Measurements from ENCODE around the gene CPNE6.
"Not testable (repeated sequence)": the region's sequence is repeated elsewhere in the genome, so short reads cannot be mapped to it uniquely, and the experiment has no call there.

The CPNE6 gene

GRCh38 chr14:24071144-24071697, at the start of gene CPNE6:
CPNE6 (plus strand) TSS chr14:24071562; CDS start chr14:24072937, 1,375 bp downstream.
- DNase-seq, result no peak

GRCh38 chr14:24024939-24025418, 46.4 kb upstream of the CPNE6 start:
- DNase-seq, result not testable (repeated sequence)

GRCh38 chr14:24029687-24030086, 41.7 kb upstream of the CPNE6 start:
- not testable (repeated sequence) for DNase-seq

- not testable (repeated sequence) for DNase-seq
Measured at GRCh38 chr14:24031331-24031730, 40.0 kb upstream of the CPNE6 start.

- DNase-seq, result no peak
Measured at GRCh38 chr14:24032727-24033418, 38.5 kb upstream of the CPNE6 start.

GRCh38 chr14:24035769-24036168, 35.6 kb upstream of the CPNE6 start:
- not testable (repeated sequence) for DNase-seq

GRCh38 chr14:24036169-24036962, 35.0 kb upstream of the CPNE6 start:
- DNase-seq, result peak; percentile 81

GRCh38 chr14:24036963-24037657, 34.3 kb upstream of the CPNE6 start:
- not testable (repeated sequence) for DNase-seq

GRCh38 chr14:24037658-24038037, 33.7 kb upstream of the CPNE6 start:
- no peak for DNase-seq

- DNase-seq, result no peak
Measured at GRCh38 chr14:24038686-24039085, 32.7 kb upstream of the CPNE6 start.

GRCh38 chr14:24040692-24041091, 30.7 kb upstream of the CPNE6 start:
- DNase-seq, result no peak

- peak; percentile 9 for DNase-seq
Measured at GRCh38 chr14:24042746-24043145, 28.6 kb upstream of the CPNE6 start.

- not testable (repeated sequence) for DNase-seq
Measured at GRCh38 chr14:24049002-24049401, 22.4 kb upstream of the CPNE6 start.

- not testable (repeated sequence) for DNase-seq
Measured at GRCh38 chr14:24050753-24051152, 20.6 kb upstream of the CPNE6 start.

- no peak for DNase-seq
Measured at GRCh38 chr14:24051176-24051788, 20.1 kb upstream of the CPNE6 start.

GRCh38 chr14:24051789-24052655, 19.3 kb upstream of the CPNE6 start, which contains the start of gene CARMIL3:
CARMIL3 (plus strand) TSS chr14:24052009; CDS start chr14:24052154, 145 bp downstream.
- peak; percentile 77 for DNase-seq

GRCh38 chr14:24052656-24053547, 18.5 kb upstream of the CPNE6 start:
- no peak for DNase-seq

GRCh38 chr14:24053548-24054323, 17.6 kb upstream of the CPNE6 start:
- DNase-seq, result no peak

- no peak for DNase-seq
Measured at GRCh38 chr14:24054324-24054641, 17.1 kb upstream of the CPNE6 start.

GRCh38 chr14:24054646-24055045, 16.7 kb upstream of the CPNE6 start:
- DNase-seq, result no peak

Data from NCI-H82 (cell line).